ENCODE data around the gene ENTPD7. TPM values are rescaled to one million over a fixed set of nuclear protein-coding genes. Genes with fewer than 3 reads are reported as not detected.

Gene ENTPD7
- total and polyA plus RNA-seq, 7 donors, result 1.2 to 6.6 (median 3.5) TPM

GRCh38 chr10:99689461-99689860, 30.2 kb downstream of the ENTPD7 start:
- 97 to 98% methylated on average over 1 of the region's 1 CpG for WGBS, 2 donors
- peaks cover 0 to 31% (median 5%) of the 10 kb centered on the region in 4 donors for H3K36me3 ChIP-seq
- H3K4me1 ChIP-seq, result no peaks in the 10 kb centered on the region
- no peaks in the 10 kb centered on the region for H3K27me3 ChIP-seq
- DNase-seq, result no peak
- no peak overlapping the region for H3K4me3 ChIP-seq
- no peaks in the 10 kb centered on the region for H3K9me3 ChIP-seq
- TF ChIP-seq CTCF (IDR thresholded peaks at IDR 0.05), result no peak
- no peak for TF ChIP-seq EP300 (IDR thresholded peaks at IDR 0.05)
- TF ChIP-seq POLR2A (IDR thresholded peaks at IDR 0.05), result no peak
- TF ChIP-seq POLR2AphosphoS5 (IDR thresholded peaks at IDR 0.05), result no peak
- intact Hi-C loops (cut with DNase I), result no loop called here
- no peak overlapping the region for H3K27ac ChIP-seq

GRCh38 chr10:99693933-99694583, 34.7 kb downstream of the ENTPD7 start:
- no peak for DNase-seq
- intact Hi-C loops (cut with DNase I), result no loop called here
- H3K36me3 ChIP-seq, result peaks cover 0 to 60% (median 20%) of the 10 kb centered on the region in 4 donors
- H3K4me1 ChIP-seq, result no peaks in the 10 kb centered on the region
- TF ChIP-seq POLR2A (IDR thresholded peaks at IDR 0.05), result no peak
- no peak for TF ChIP-seq POLR2AphosphoS5 (IDR thresholded peaks at IDR 0.05)
- TF ChIP-seq EP300 (IDR thresholded peaks at IDR 0.05), result no peak
- TF ChIP-seq CTCF (IDR thresholded peaks at IDR 0.05), result no peak
- 91 to 92% methylated on average over 3 of the region's 3 CpGs for WGBS, 2 donors
- H3K9me3 ChIP-seq, result no peaks in the 10 kb centered on the region
- no peaks in the 10 kb centered on the region for H3K27me3 ChIP-seq
- peak overlapping the region in 1 of 4 donors; percentile 26 for H3K27ac ChIP-seq
- no peak overlapping the region for H3K4me3 ChIP-seq

GRCh38 chr10:99695761-99696160, 36.5 kb downstream of the ENTPD7 start:
- peaks cover 0 to 67% (median 20%) of the 10 kb centered on the region in 4 donors for H3K36me3 ChIP-seq
- WGBS, 2 donors, result 93 to 95% methylated on average over 6 of the region's 6 CpGs
- intact Hi-C loops (cut with DNase I), result no loop called here
- no peaks in the 10 kb centered on the region for H3K9me3 ChIP-seq
- DNase-seq, result no peak
- H3K4me1 ChIP-seq, result no peaks in the 10 kb centered on the region
- H3K27me3 ChIP-seq, result no peaks in the 10 kb centered on the region
- no peak overlapping the region for H3K27ac ChIP-seq
- no peak overlapping the region for H3K4me3 ChIP-seq
- TF ChIP-seq EP300 (IDR thresholded peaks at IDR 0.05), result no peak
- no peak for TF ChIP-seq CTCF (IDR thresholded peaks at IDR 0.05)
- TF ChIP-seq POLR2AphosphoS5 (IDR thresholded peaks at IDR 0.05), result no peak

GRCh38 chr10:99698504-99699080, 39.3 kb downstream of the ENTPD7 start:
- H3K4me3 ChIP-seq, result no peak overlapping the region
- 77 to 88% methylated on average over 8 of the region's 8 CpGs for WGBS, 2 donors
- TF ChIP-seq POLR2AphosphoS5 (IDR thresholded peaks at IDR 0.05) (no peak), POLR2A (IDR thresholded peaks at IDR 0.05) (no peak), CTCF (IDR thresholded peaks at IDR 0.05) (no peak), EP300 (IDR thresholded peaks at IDR 0.05) (no peak)
- no peaks in the 10 kb centered on the region for H3K9me3 ChIP-seq
- no peaks in the 10 kb centered on the region for H3K27me3 ChIP-seq
- intact Hi-C loops (cut with DNase I), result no loop called here
- H3K27ac ChIP-seq, result no peak overlapping the region
- DNase-seq, result no peak
- H3K36me3 ChIP-seq, result peaks cover 0 to 73% (median 20%) of the 10 kb centered on the region in 4 donors
- H3K4me1 ChIP-seq, result no peaks in the 10 kb centered on the region

All from sigmoid colon (tissue), 7 donors.